NAMALWA (cell line): ENCODE measurements around the gene PRKD2.
A peak's percentile ranks its signal among the peaks of the same experiment; 100 is the strongest.

Experiments used
- DNase-seq: peaks from one replicate; pipeline ENCODE4 v3.0.0-alpha.2; 2015; ENCODE audit warnings: low spot score

The PRKD2 gene

GRCh38 chr19:46704379-46705076 is 12.4 kb downstream of the PRKD2 start:
- peak; percentile 80 for DNase-seq

GRCh38 chr19:46700704-46701103 is 16.2 kb downstream of the PRKD2 start:
- no peak for DNase-seq

DNA sequence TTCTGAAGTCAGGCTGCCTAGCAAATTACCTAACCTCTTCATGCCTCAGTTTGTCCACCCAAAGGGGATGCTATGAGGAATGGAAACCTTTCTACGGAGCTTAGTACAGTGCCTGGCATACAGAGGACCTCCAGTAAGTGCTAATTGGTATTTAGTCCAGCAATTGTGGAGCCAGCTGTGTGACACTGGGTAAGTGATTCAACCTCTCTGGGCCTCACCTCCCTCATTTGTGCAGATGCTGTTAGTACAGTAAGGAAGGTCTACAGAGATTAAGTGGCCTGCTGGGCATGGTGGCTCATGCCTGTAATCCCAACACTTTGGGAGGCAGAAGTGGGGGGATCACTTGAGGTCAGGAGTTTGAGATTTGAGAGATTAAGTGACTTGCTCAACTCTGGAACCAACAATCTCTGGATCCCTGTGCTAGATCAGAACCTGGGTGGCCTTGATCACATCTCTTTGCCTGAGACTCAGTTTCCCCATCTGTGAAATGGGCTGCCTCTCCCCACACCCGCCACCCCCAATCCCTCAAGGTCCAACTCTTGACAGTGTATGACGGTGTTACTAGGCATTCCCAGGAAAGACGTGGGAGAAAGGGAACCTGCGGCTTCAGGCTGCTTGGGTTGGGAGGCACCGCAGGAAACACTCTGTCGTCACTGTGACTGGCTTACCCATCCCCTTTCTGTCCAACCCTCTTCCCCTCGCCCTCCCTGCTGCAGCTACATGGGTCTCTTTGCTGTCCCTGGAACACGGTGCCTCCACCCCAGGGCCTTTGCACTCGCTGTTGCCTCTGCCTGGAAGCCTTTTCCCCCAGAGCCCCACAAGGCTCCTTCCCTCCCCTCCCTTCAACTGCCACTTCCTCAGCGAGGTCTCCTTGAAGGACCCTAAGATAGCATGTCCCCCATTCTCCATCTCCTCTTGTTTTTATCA is 18.3 kb downstream of the PRKD2 start:
- no peak for DNase-seq

DNA sequence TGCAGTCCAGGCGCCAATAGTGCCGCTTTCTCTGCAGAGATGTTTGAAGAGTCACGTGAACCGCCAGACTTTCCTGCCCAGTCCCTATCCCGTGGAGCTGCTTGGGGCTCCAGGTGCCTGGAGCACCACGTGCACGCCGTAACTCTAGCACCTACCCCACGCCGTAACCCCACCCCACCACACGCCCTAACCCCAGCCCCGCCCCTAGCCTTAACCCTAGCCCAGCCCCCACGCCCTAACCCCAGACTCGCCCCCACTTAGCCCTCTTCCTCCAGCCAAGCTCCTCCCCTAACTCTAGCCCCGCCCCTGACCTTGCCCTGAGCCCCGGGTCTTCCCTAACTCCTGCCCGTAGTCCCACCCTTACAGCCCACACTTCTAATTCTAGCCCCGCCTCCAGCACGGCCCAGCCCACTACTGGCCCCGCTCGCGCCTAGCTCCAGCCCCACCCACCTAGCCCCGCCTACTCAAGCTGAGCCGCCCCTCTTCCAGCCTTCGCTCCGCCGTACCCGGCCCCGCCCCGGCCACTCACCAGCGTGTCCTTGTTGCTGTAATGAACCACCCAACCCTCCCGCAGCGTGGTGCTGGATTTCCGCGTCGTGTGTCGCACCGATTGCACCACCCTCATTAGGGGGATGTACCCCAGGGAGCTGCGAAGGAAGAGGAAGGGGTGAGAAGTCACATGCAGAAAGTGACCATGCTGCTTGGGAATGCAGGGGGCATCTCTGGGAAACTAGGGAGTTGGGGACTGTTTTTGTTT is 19.5 kb downstream of the PRKD2 start:
- no peak for DNase-seq

- no peak for DNase-seq
These were observed 20.1 kb downstream of the PRKD2 start for GRCh38 chr19:46696866-46697203.

GRCh38 chr19:46696052-46696451 is 20.9 kb downstream of the PRKD2 start:
- no peak for DNase-seq

DNA sequence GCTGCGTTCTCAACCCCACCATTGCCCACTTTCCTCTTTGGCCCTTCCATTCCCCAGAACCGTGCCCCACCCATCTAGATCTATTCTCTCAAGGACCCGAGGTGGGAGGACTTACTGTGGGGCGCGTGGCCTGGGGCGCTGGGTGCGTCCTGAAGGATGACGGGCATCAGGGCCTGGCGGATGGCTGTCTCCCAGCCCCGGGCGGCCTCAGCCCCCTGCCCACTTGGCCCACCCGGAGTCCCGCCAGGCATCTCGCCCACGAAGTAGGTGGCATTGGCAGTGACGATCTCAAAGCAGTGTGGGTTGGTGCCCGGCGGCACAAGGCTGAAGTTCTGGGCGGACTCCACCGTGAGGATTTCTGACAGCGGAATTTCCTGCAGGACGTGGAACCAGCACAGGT is 23.2 kb downstream of the PRKD2 start:
- DNase-seq: no peak

DNA sequence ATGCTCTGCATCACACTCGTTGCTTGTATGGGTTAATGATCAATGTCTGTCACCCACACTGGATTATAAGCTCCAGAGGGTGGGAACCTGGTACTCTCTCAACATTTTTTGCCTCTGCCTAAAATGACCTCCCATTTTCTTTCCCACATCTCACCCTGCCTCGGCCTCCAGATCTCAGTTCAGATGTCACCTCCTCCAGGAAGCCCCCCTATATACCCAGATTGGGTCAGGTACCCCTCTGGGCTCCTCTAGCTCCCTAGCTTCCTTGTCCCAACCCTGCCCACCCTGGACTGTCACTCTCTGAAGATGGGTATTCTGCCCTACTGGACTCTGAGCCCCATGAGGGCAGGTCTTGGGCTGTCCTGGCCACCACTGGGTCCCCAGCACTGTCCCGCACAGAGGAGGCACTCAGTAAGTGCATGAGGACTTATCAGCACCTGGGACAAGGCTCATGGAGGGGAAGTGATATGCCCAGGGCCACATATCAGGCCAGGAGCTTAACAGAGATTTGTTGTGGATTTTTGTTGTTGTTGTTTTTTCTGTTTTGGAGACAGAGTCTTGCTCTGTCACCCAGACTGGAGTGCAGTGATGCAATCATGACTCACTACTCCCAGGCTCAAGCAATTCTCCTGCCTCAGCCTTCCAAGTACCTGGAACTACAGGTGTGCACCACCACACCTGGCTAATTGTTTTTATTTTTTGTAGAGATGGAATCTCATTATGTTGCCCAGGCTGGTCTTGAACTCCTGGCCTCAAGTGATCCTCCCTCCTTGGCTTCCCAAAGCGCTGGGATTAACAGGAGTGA is 23.8 kb downstream of the PRKD2 start:
- DNase-seq: no peak

- no peak for DNase-seq
These were observed 25.0 kb downstream of the PRKD2 start for GRCh38 chr19:46691948-46692347.

DNA sequence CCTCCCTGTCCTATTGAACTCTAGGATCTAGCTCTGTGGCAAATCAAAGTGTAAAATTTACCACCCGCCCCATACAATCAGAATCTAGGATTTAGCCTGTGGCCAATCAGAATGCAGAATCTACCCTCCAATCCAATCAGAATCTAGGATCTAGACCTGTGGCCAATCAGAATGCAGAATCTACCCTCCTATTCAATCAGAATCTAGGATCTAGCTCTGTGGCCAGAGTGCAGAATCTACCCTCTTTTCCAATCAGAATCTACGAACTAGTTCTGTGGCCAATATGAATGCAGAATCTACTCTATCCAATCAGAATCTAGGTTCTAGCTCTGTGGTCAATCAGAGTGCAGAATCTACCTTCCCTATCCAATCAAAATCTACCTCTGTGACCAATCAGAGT is 25.8 kb downstream of the PRKD2 start:
- no peak for DNase-seq

DNA sequence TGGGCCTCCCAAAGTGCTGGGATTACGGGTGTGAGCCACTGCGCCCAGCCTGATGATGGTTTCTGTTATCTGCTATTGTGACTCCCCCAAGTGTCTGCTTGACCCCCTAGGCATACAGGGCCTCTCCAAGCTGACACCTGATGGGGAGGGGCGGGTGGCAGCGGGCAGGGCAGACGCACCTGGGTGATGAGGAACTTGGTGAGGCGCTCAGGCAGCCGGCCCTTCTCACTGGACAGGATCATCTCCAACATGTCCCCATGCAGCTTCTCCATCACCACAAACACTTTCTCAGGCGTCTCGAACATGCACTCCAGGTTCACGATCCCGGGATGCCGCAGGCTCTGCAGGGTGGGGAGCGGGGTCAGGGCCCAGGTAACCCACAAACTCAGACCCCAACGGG is 27.6 kb downstream of the PRKD2 start:
- DNase-seq: no peak

- no peak for DNase-seq
These were observed 29.3 kb downstream of the PRKD2 start for GRCh38 chr19:46687438-46688145.

GRCh38 chr19:46685189-46685588 is 31.7 kb downstream of the PRKD2 start:
- no peak for DNase-seq

GRCh38 chr19:46678110-46678732 is 38.7 kb downstream of the PRKD2 start:
- DNase-seq: peak; percentile 82

DNA sequence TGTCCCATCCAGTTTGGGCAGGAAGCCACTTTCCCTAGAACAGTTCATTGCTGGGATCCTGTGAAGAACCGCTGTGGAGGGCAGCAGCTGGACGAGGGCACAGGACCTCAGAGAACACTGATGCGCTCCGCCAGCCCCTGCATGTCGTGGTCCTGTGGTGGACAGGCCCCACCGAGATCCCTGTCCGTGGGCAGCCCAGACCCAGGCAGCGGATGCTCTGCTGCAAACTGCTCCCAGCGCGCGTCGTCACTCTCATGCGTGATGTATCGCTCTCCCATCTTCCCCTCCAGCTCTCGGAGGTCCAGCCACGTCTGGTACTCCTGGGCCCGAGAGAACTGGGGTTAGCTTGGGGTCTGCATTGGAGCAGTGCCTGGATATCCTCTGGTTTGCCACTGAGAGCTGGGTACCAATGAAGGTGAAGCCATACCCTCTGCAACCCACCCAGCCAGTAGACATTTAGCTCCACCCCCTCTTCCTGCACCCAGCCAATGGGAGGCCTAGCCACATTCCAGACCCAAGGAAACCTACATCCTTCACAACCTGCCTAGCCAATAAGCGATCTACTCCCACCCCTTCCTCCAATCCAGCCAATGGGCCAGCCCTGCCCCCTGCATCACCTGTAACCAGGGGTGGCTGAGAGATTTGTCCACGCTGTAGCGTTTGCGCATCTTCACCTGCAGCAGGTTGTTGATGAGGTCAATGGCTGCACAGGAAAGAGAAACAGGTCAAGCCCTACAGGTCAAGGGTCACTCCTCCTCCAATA is 42.3 kb downstream of the PRKD2 start:
- no peak for DNase-seq

- no peak for DNase-seq
These were observed 46.1 kb downstream of the PRKD2 start for GRCh38 chr19:46670813-46671212.

- DNase-seq: no peak
These were observed 48.3 kb downstream of the PRKD2 start for GRCh38 chr19:46668662-46669061.

DNA sequence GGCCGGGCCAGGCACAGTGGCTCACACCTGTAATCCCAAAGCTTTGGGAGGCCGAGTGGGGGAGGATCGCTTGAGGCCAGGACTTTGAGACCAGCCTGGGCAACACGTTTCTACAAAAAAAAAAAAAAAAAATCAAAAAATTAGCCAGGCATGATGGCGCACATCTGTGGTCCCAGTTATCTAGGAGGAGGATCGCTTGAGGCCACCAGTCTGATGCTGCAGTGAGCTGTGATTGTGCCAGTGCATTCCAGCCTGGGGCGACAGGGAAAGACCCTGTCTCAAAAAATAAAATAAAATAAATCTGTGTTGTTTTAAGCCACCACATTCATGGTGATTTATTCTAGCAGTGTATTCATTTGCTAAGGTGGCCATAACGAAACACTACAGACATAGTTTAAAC is 51.8 kb downstream of the PRKD2 start:
- DNase-seq: no peak

DNA sequence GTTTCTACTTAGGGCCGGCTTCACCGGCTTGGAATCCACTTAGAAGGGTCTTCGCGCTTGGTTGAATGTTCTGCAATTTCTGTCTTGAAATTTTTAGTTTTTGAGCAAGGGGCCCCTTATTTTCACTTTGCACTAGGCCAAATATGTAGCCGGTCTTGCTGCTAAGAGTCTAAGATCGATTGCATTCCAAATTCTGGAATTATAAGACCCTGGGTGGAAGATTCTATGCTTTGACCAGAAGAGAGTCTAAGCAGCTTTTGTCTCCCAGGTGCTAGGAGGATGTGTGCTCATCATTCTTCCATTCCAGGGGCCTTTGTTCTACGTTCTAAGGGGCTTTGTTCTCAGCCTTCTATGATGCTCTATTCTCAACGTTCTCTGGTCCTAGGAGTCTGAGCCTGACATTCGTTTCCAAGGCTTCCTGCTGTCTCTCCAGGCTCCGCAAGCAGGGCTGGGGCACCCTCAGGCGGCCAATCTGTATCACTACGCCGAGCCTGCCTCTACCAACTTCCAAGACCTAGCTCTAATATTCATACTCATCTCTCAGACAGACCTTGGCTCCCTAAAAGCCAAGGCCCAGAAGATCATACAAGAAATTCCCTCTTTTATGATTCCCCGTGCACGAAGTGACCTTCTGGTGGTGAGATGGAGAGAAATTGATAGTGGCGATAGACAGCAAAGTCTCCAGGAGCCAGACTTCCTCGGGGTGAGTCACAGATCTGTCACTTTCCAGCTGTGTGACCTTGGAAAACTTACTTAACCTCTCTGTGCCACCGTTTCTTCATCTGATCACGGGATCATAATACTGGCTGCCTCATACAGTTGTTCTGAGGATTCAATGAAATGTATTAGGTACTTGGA is 55.0 kb downstream of the PRKD2 start:
- DNase-seq: peak; percentile 87
